Mucosa of descending colon (tissue), 3 donors: Measurements from ENCODE around the gene COL18A1. TPM values are rescaled to one million over a fixed set of nuclear protein-coding genes. Genes with fewer than 3 reads are reported as not detected.
"Not testable (repeated sequence)": the region's sequence is repeated elsewhere in the genome, so short reads cannot be mapped to it uniquely, and the experiment has no call there.

Experiments used
- ATAC-seq: fragments of 200-7000 bp; cut with Tn5 transposase; one replicate; pipeline ENCODE4 v1.9.1; 2020; ENCODE audit warnings: mild to moderate bottlenecking, moderate library complexity
- DNase-seq, 3 donors: peaks; one replicate each; pipeline ENCODE4 v3.0.0-alpha.2; 2020
- H3K36me3 ChIP-seq: fragments of 200-600 bp; one replicate; pipeline ENCODE4 v1.8.0; 2021; ENCODE audit warnings: low read depth, mild to moderate bottlenecking
- H3K4me1 ChIP-seq: fragments of 200-600 bp; one replicate; pipeline ENCODE4 v1.8.0; 2021; ENCODE audit warnings: low read depth, mild to moderate bottlenecking
- H3K4me3 ChIP-seq: fragments of 200-600 bp; one replicate; pipeline ENCODE4 v1.8.0; 2021; ENCODE audit warnings: mild to moderate bottlenecking
- H3K9me3 ChIP-seq: fragments of 200-600 bp; one replicate; pipeline ENCODE4 v1.8.0; 2021; ENCODE audit warnings: mild to moderate bottlenecking
- intact Hi-C, 2 donors: fragments of 100-400 bp; cut with DNase I in 1 of 2; cut with micrococcal nuclease in 1 of 2; formaldehyde crosslinking; loops; one replicate each; pipeline versions ENCODE4 v1.11.0 to v1.11.1; 2022; cut with DNase I, micrococcal nuclease
- total RNA-seq, 3 donors: library from RNA; stranded (reverse); fragmentation: NEBNext Ultra II Directional in 2 of 3; extraction: Animal tissue kit (Norgen Biotek cat#: 25700) in 2 of 3; gene quantifications; one replicate each; pipeline versions ENCODE4 v1.2.1 to v1.2.4, GENCODE V29; 2021 to 2023
- TF ChIP-seq, protein P1 (sequence below): fragments of 200-600 bp; IDR thresholded peaks from one replicate; pipeline ENCODE4 v1.8.0; 2022; ENCODE audit warnings: antibody characterized with exemption, mild to moderate bottlenecking
- donor health status: DM: no; HTN: no; CAD: no; lungs with moderate emphysema.
- donor health status: DM: no; HTN: no; CAD: no.
- donor health status: DM: no; HTN: yes; CAD: no.

The COL18A1 gene
- total RNA-seq, 3 donors from 2014 or later, result 4.6 to 46.9 (median 21.3) TPM

DNA sequence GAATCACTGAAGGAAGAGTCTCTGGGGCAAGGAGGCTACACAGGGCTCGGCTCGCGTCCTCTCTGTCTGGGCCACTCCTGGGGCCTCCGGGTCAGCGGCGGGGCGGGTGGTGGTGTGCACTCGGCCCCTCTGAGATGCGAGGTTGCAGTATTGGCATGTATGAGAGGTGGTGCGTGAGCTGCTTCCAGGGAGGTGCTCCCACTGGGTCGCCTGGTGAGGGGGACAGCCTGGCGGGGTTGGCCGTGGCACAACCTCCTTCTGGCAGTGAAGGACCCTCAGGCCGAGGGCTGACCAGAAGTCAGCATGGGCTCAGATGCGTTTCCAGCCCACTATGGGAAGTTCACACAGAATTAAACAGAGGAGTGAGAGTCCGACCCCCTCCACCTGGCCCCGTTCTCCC, 38.5 kb upstream of the COL18A1 start:
- DNase-seq (peak in 1 of 3 donors; percentile 33), ATAC-seq (no peak)
- TF ChIP-seq, protein P1, sequence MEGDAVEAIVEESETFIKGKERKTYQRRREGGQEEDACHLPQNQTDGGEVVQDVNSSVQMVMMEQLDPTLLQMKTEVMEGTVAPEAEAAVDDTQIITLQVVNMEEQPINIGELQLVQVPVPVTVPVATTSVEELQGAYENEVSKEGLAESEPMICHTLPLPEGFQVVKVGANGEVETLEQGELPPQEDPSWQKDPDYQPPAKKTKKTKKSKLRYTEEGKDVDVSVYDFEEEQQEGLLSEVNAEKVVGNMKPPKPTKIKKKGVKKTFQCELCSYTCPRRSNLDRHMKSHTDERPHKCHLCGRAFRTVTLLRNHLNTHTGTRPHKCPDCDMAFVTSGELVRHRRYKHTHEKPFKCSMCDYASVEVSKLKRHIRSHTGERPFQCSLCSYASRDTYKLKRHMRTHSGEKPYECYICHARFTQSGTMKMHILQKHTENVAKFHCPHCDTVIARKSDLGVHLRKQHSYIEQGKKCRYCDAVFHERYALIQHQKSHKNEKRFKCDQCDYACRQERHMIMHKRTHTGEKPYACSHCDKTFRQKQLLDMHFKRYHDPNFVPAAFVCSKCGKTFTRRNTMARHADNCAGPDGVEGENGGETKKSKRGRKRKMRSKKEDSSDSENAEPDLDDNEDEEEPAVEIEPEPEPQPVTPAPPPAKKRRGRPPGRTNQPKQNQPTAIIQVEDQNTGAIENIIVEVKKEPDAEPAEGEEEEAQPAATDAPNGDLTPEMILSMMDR, result no peak
- intact Hi-C loops, result no loop called here
- H3K4me1 ChIP-seq, result no peaks in the 10 kb centered on the region
- H3K36me3 ChIP-seq, result no peaks in the 10 kb centered on the region
- H3K9me3 ChIP-seq, result no peaks in the 10 kb centered on the region
- H3K4me3 ChIP-seq, result no peak overlapping the region

- intact Hi-C loops, result no loop called here
- H3K36me3 ChIP-seq, result no peaks in the 10 kb centered on the region
- H3K9me3 ChIP-seq, result no peaks in the 10 kb centered on the region
- peak; percentile 33 for ATAC-seq
- H3K4me1 ChIP-seq, result no peaks in the 10 kb centered on the region
- peak; percentile 27 to 76 (median 56) for DNase-seq
- TF ChIP-seq, protein P1, result no peak
- H3K4me3 ChIP-seq, result no peak overlapping the region
Measured at GRCh38 chr21:45366931-45367401, 38.0 kb upstream of the COL18A1 start.

DNA sequence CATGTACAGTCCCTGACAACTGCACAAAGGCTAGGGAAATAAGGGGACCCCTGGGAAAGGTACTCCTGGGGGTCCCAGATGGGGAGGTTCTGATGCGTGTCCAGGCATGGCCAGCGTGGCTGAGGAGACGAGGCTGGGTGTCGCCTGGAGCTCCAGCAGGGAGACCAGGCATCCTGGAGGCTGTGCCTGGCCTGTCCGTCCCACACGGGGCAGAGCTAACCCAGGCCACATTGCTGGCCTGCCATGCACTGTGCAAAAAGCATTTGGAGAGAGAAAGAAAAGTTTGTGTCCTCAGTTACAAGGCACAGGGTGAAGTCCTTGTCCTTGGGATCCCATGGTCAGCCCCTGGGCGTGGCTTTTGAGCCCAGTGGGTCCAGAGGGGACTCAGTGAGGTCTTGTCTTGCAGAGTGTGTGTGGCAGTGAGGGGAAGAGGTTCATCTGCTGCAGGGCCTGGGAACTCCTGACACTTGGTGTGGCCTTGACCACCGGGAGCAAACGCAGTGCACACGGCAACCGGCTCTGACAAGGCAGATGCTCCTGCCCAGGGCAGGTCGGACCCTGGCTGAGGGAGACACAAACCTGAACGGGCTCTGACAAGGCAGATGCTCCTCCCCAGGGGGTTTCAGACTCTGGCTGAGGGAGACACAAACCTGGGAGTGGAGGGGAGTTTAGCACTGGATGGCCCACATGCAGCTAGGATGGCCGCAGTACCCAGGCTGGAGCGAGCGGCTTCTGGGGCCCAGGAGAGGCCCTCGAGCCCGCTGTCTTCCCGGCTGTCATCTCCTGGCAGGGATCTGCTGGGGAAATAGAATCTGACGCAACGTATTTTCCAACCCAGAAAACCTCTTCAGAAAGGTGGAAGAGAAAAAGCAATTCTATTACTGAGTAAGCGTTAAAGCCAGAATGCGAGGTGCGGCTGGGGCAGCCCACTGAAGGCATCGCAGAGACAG, 37.3 kb upstream of the COL18A1 start:
- Histone ChIP-seq H3K4me3 (no peak overlapping the region), H3K4me1 (no peaks in the 10 kb centered on the region), H3K9me3 (no peaks in the 10 kb centered on the region), H3K36me3 (no peaks in the 10 kb centered on the region)
- TF ChIP-seq, protein P1, result no peak
- intact Hi-C loops, result no loop called here
- DNase-seq (no peak), ATAC-seq (no peak)

- peak in 1 of 3 donors; percentile 29 for DNase-seq
- H3K36me3 ChIP-seq, H3K9me3 ChIP-seq, H3K4me3 ChIP-seq, ATAC-seq, intact Hi-C loops, H3K4me1 ChIP-seq: not testable (repeated sequence)
Measured at GRCh38 chr21:45369018-45369417, 35.9 kb upstream of the COL18A1 start.

GRCh38 chr21:45370575-45370974, 34.4 kb upstream of the COL18A1 start:
- intact Hi-C loops, result no loop called here
- Histone ChIP-seq H3K9me3 (no peaks in the 10 kb centered on the region), H3K4me3 (no peak overlapping the region), H3K36me3 (no peaks in the 10 kb centered on the region), H3K4me1 (no peaks in the 10 kb centered on the region)
- TF ChIP-seq, protein P1, result no peak
- peak in 1 of 3 donors; percentile 10 for DNase-seq
- no peak for ATAC-seq

- intact Hi-C loops, result no loop called here
- Histone ChIP-seq H3K36me3 (no peaks in the 10 kb centered on the region), H3K9me3 (no peaks in the 10 kb centered on the region), H3K4me1 (no peaks in the 10 kb centered on the region), H3K4me3 (no peak overlapping the region)
- DNase-seq (peak in 1 of 3 donors; percentile 13), ATAC-seq (no peak)
- TF ChIP-seq, protein P1, result no peak
Measured at GRCh38 chr21:45371081-45371480, 33.9 kb upstream of the COL18A1 start.
